ENCODE data around the gene IER3. TPM values are rescaled to one million over a fixed set of nuclear protein-coding genes. Genes with fewer than 3 reads are reported as not detected.

The IER3 gene
- total RNA-seq (2014; rRNA removed; shearing (Covaris generic)), result 14.1 and 19.9 TPM in 2 replicates
- polyA plus RNA-seq (2016; fragmentation: Nextera tagmentation; extraction: Ambion mirVana), result 21.2 and 23.3 TPM in 2 replicates
- long read RNA-seq, transcript IER3-201 (2 exons, 1,244 nt), result major isoform, 7 of 8 reads
- long read RNA-seq, partial matches to known transcripts, result 0 of 8 reads
- long read RNA-seq, other reads (novel, unspliced or antisense), result 0 of 8 reads

GRCh38 chr6:30744054-30744805, at the start of gene IER3:
IER3 (minus strand) TSS chr6:30744547; CDS start chr6:30744518, 29 bp downstream.
- no peak for TF ChIP-seq CREB1 (CRISPR knock-in tag; IDR thresholded peaks at IDR 0.05; ENCODE audit: low read depth)
- no peak for TF ChIP-seq EZH2 (IDR thresholded peaks at IDR 0.05; ENCODE audit: low read depth, unreplicated experiment)
- peak; percentile 97 for TF ChIP-seq POLR2AphosphoS5 (IDR thresholded peaks at IDR 0.05; ENCODE audit: low read depth)
- TF ChIP-seq CTCF (conservative IDR thresholded peaks at IDR 0.05; ENCODE audit: low read depth in 2 of 2), result peak; percentile 46 to 63
- peak within 1 kb of the TSS; percentile 84 for H2AFZ ChIP-seq
- Mint-ChIP-seq H3K9me3 (no peaks in the 10 kb centered on the region; the same call in 2 of the 3 replicates), H3K36me3 (ENCODE audit: low read depth) (peaks cover 31% of the 10 kb centered on the region), H3K27me3 (ENCODE audit: insufficient read depth, low read depth, poor library complexity) (peaks cover 23% of the 10 kb centered on the region), H3K4me1 (peaks cover 28% of the 10 kb centered on the region), H3K27ac (peak within 1 kb of the TSS; percentile 78), H3K4me3 (peak within 1 kb of the TSS; percentile 92)
- ATAC-seq (peak; percentile 38), DNase-seq (ENCODE audit: low spot score) (peak; percentile 96)
- peaks cover 23% of the 10 kb centered on the region for H3K4me1 ChIP-seq (ENCODE audit: insufficient read depth)
- H3F3A ChIP-seq (replicated peaks; ENCODE audit: low read depth), result peaks cover 27% of the 10 kb centered on the region
- H3K27me3 ChIP-seq (ENCODE audit: insufficient read depth), result peaks cover 8% of the 10 kb centered on the region
- H3K4me2 ChIP-seq, result peak within 1 kb of the TSS; percentile 90
- H3K9me2 ChIP-seq (ENCODE audit: insufficient read depth), result no peaks in the 10 kb centered on the region
- peak within 1 kb of the TSS; percentile 83 for H3K27ac ChIP-seq (ENCODE audit: low read depth)
- peaks cover 11% of the 10 kb centered on the region; the same call in 1 of the 2 replicates for H3K36me3 ChIP-seq (ENCODE audit: insufficient read depth)
- peaks cover 9% of the 10 kb centered on the region for H4K20me1 ChIP-seq (replicated peaks; ENCODE audit: insufficient read depth)
- H3K79me2 ChIP-seq (replicated peaks; ENCODE audit: insufficient read depth), result peaks cover 20% of the 10 kb centered on the region
- peak within 1 kb of the TSS; percentile 90 for H3K4me3 ChIP-seq

- Histone ChIP-seq H3K4me3 (no peak overlapping the region), H3K4me2 (no peak overlapping the region), H3F3A (replicated peaks; ENCODE audit: low read depth) (no peaks in the 10 kb centered on the region), H3K9me2 (ENCODE audit: insufficient read depth) (no peaks in the 10 kb centered on the region), H3K27me3 (ENCODE audit: insufficient read depth) (peaks cover 32% of the 10 kb centered on the region), H4K20me1 (replicated peaks; ENCODE audit: insufficient read depth) (no peaks in the 10 kb centered on the region; the same call in 1 of the 2 replicates), H3K4me1 (ENCODE audit: insufficient read depth) (no peaks in the 10 kb centered on the region), H3K36me3 (ENCODE audit: insufficient read depth) (no peaks in the 10 kb centered on the region), H3K27ac (ENCODE audit: low read depth) (no peak overlapping the region), H3K79me2 (replicated peaks; ENCODE audit: insufficient read depth) (no peaks in the 10 kb centered on the region), H2AFZ (no peak overlapping the region)
- Mint-ChIP-seq H3K27me3 (ENCODE audit: insufficient read depth, low read depth, poor library complexity) (peaks cover 30% of the 10 kb centered on the region), H3K9me3 (no peaks in the 10 kb centered on the region; the same call in 2 of the 3 replicates), H3K4me3 (no peak overlapping the region), H3K27ac (no peak overlapping the region), H3K4me1 (peaks cover 6% of the 10 kb centered on the region; the same call in 2 of the 3 replicates), H3K36me3 (ENCODE audit: low read depth) (no peaks in the 10 kb centered on the region)
- ATAC-seq, result no peak
- TF ChIP-seq ZNF331 (CRISPR knock-in tag; IDR thresholded peaks at IDR 0.05; ENCODE audit: low read depth), result no peak
- TF ChIP-seq CREB1 (CRISPR knock-in tag; IDR thresholded peaks at IDR 0.05; ENCODE audit: low read depth), result no peak
- TF ChIP-seq ETS1 (IDR thresholded peaks at IDR 0.05), result no peak
- TF ChIP-seq NANOG (IDR thresholded peaks at IDR 0.05; ENCODE audit: borderline replicate concordance), result no peak
- no peak for TF ChIP-seq EZH2phosphoT487 (IDR thresholded peaks at IDR 0.05; ENCODE audit: unreplicated experiment)
- DNase-seq (ENCODE audit: low spot score), result no peak
These were observed 49.3 kb upstream of the IER3 start for GRCh38 chr6:30793521-30794194.
